ENCODE data around the gene TLCD3A.

Gene TLCD3A

DNA sequence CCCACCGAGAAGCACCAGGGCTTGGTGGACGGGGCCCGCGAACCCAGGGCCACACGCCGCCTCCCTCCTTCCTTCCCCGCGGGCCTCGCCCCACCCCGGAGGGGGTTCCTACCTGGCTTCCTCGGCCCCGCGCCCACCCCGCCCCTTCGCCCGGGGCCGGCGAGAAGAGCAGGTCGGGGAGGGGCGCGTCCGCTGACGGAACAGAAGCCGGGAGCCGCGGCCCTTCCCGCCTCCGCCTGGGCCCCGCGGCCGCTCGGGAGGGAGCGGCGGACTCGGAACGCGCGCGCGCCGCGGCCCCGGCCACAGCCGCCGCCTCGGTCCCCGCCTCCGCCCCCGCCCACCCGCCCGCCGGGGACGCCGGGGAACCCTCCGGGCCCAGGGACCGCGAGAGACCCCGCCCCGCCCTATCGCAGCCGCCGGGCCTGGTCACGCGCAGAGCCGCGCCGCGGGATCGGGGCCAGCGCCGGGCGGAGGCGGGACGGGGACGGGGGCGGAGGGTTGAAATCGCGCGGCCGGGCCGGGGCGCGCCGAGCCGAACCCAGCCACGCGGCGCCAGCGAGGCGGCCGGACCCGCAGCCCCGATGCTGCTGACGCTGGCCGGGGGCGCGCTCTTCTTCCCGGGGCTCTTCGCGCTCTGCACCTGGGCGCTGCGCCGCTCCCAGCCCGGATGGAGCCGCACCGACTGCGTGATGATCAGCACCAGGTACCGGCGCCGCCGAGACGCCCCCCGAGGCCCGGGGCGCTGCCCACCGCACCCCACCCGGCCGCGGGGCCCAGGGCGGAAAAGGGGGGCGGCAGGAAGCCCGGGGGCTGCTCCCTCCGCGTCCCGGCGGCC, at the start of gene TLCD3A:
TLCD3A (plus strand) TSS at position 530 of the 835 bp plus-strand sequence; CDS start at position 582, 52 bp downstream.
- Histone ChIP-seq H3K9me3 (ENCODE audit: insufficient read depth, low read length) (no peaks in the 10 kb centered on the region), H3K4me1 (ENCODE audit: low read length) (peaks cover 10% of the 10 kb centered on the region), H3K9ac (ENCODE audit: low read length) (peak within 1 kb of the TSS; percentile 81), H2AFZ (ENCODE audit: low read depth, low read length) (peak within 1 kb of the TSS; percentile 53; the same call in 1 of the 2 replicates), H3K27ac (ENCODE audit: low read length) (peak within 1 kb of the TSS; percentile 50), H3K4me3 (ENCODE audit: low read length) (peak within 1 kb of the TSS; percentile 85), H4K20me1 (ENCODE audit: insufficient read depth, low read length) (no peaks in the 10 kb centered on the region), H3K4me2 (ENCODE audit: low read length) (peak within 1 kb of the TSS; percentile 79), H3K27me3 (ENCODE audit: low read depth, low read length) (no peaks in the 10 kb centered on the region), H3K36me3 (replicated peaks; ENCODE audit: low read depth, low read length) (peaks cover 16% of the 10 kb centered on the region), H3K79me2 (ENCODE audit: low read length) (peaks cover 32% of the 10 kb centered on the region)
- no peak for TF ChIP-seq EZH2phosphoT487 (IDR thresholded peaks at IDR 0.05; ENCODE audit: low read depth)
- TF ChIP-seq, protein P1, sequence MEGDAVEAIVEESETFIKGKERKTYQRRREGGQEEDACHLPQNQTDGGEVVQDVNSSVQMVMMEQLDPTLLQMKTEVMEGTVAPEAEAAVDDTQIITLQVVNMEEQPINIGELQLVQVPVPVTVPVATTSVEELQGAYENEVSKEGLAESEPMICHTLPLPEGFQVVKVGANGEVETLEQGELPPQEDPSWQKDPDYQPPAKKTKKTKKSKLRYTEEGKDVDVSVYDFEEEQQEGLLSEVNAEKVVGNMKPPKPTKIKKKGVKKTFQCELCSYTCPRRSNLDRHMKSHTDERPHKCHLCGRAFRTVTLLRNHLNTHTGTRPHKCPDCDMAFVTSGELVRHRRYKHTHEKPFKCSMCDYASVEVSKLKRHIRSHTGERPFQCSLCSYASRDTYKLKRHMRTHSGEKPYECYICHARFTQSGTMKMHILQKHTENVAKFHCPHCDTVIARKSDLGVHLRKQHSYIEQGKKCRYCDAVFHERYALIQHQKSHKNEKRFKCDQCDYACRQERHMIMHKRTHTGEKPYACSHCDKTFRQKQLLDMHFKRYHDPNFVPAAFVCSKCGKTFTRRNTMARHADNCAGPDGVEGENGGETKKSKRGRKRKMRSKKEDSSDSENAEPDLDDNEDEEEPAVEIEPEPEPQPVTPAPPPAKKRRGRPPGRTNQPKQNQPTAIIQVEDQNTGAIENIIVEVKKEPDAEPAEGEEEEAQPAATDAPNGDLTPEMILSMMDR (IDR thresholded peaks at IDR 0.05; ENCODE audit: low read depth, low read length): no peak

DNA sequence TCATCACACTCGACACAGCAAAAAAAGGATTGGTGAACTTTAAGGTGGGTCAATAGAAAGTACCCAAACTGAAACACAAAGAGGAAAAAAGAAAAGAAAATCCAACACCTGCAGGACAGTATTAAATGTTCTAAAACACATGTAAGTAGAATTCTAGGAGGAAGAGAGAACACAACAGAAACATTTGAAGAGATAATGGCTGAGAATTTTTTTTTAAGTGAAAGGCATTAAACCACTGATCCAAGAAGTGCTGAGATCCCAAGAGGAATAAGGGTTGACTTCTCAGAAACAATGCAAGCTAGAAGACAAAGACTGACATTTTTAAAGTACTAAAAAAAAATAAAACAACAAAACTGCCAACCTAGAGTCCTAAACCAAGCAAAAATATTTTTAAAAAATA, 49.4 kb upstream of the TLCD3A start:
- Histone ChIP-seq H3K9ac (ENCODE audit: low read length) (no peak overlapping the region), H3K27ac (ENCODE audit: low read length) (no peak overlapping the region), H3K4me2 (ENCODE audit: low read length) (no peak overlapping the region), H2AFZ (ENCODE audit: low read depth, low read length) (no peak overlapping the region), H4K20me1 (ENCODE audit: insufficient read depth, low read length) (no peaks in the 10 kb centered on the region), H3K79me2 (ENCODE audit: low read length) (no peaks in the 10 kb centered on the region), H3K4me1 (ENCODE audit: low read length) (no peaks in the 10 kb centered on the region), H3K36me3 (replicated peaks; ENCODE audit: low read depth, low read length) (no peaks in the 10 kb centered on the region), H3K9me3 (ENCODE audit: insufficient read depth, low read length) (no peaks in the 10 kb centered on the region), H3K27me3 (ENCODE audit: low read depth, low read length) (no peaks in the 10 kb centered on the region), H3K4me3 (ENCODE audit: low read length) (no peak overlapping the region)
- no peak for TF ChIP-seq EZH2phosphoT487 (IDR thresholded peaks at IDR 0.05; ENCODE audit: low read depth)
- TF ChIP-seq, protein P1 (IDR thresholded peaks at IDR 0.05; ENCODE audit: low read depth, low read length): no peak

DNA sequence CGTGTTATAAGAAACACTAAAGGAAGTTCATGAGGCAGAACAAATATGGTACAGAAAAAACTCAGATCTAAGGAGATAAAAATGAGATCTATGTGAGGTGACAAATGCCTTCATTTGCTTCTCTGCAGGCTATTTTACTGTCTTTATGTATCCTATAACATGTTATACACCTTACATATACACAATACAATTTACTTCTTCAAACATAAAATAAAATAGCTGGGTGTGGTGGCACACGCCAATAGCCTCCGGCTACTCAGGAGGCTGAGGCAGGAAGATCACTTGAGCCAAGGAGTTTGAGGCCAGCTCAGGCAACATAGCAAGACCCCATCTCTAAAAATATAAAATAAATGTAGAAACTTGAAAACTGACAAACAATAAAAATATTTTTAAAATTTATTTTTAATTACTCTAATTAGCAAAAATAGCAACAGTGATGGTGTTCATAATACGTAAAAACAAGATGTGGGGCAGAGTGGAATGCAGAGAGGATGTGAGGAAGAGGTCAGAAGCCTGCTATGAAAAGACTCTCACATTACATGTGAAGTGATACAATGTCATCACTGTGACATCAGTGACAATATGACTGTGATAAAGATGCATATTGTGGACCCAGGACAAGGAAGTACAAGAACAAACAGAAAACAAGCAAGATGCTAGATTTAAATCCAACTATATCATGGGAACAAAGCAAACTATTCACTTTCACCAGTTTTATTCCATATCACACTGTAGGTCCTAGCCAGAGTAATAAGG, 48.7 kb upstream of the TLCD3A start:
- H2AFZ ChIP-seq (ENCODE audit: low read depth, low read length): no peak overlapping the region
- no peaks in the 10 kb centered on the region for H3K4me1 ChIP-seq (ENCODE audit: low read length)
- TF ChIP-seq EZH2phosphoT487 (IDR thresholded peaks at IDR 0.05; ENCODE audit: low read depth): no peak
- TF ChIP-seq, protein P1 (IDR thresholded peaks at IDR 0.05; ENCODE audit: low read depth, low read length): no peak
- no peak overlapping the region for H3K9ac ChIP-seq (ENCODE audit: low read length)
- H3K27me3 ChIP-seq (ENCODE audit: low read depth, low read length): no peaks in the 10 kb centered on the region
- H3K9me3 ChIP-seq (ENCODE audit: insufficient read depth, low read length): no peaks in the 10 kb centered on the region
- H4K20me1 ChIP-seq (ENCODE audit: insufficient read depth, low read length): no peaks in the 10 kb centered on the region
- H3K4me3 ChIP-seq (ENCODE audit: low read length): no peak overlapping the region
- H3K27ac ChIP-seq (ENCODE audit: low read length): no peak overlapping the region
- H3K4me2 ChIP-seq (ENCODE audit: low read length): no peak overlapping the region
- H3K36me3 ChIP-seq (replicated peaks; ENCODE audit: low read depth, low read length): no peaks in the 10 kb centered on the region
- H3K79me2 ChIP-seq (ENCODE audit: low read length): no peaks in the 10 kb centered on the region

DNA sequence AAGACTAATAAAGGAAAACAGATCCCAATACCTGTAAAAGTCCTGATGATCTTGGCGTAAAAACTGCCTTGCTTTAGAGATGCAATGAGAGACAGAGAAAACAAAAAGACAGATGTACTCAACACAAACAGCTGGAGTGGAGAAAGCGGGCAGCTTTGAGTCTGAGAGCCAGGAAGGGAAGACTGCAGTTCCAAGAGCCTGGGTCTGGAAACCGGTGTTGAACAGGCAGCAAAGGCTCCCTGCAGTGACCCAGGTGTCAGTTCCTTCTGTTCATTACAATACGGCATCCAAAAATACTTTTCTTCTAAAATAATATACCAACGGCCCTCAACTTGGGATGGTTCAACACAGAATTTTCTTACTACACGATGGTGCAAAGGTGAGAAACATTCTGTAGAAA, 47.4 kb upstream of the TLCD3A start:
- Histone ChIP-seq H2AFZ (ENCODE audit: low read depth, low read length) (no peak overlapping the region), H4K20me1 (ENCODE audit: insufficient read depth, low read length) (no peaks in the 10 kb centered on the region), H3K4me3 (ENCODE audit: low read length) (no peak overlapping the region), H3K9me3 (ENCODE audit: insufficient read depth, low read length) (no peaks in the 10 kb centered on the region), H3K79me2 (ENCODE audit: low read length) (no peaks in the 10 kb centered on the region), H3K27ac (ENCODE audit: low read length) (no peak overlapping the region), H3K27me3 (ENCODE audit: low read depth, low read length) (no peaks in the 10 kb centered on the region), H3K4me1 (ENCODE audit: low read length) (no peaks in the 10 kb centered on the region), H3K36me3 (replicated peaks; ENCODE audit: low read depth, low read length) (no peaks in the 10 kb centered on the region), H3K4me2 (ENCODE audit: low read length) (no peak overlapping the region), H3K9ac (ENCODE audit: low read length) (no peak overlapping the region)
- TF ChIP-seq, protein P1 (IDR thresholded peaks at IDR 0.05; ENCODE audit: low read depth, low read length): no peak
- TF ChIP-seq EZH2phosphoT487 (IDR thresholded peaks at IDR 0.05; ENCODE audit: low read depth): no peak
